Adipocyte (in vitro differentiated cells): ENCODE results near the gene CPNE4.

Experiments
- DNase-seq: peaks from one replicate; pipeline ENCODE4 v3.0.0-alpha.2; 2015; ENCODE audit warnings: low read depth
- H3K27me3 ChIP-seq: replicated peaks from 2 replicates; pipeline ENCODE4 v1.7.0; 2013; ENCODE audit warnings: mild to moderate bottlenecking, low read length, moderate library complexity; ENCODE audit not compliant: control insufficient read depth, insufficient read depth
- H3K36me3 ChIP-seq: 2 replicates; pipeline ENCODE4 v1.7.0; 2013; ENCODE audit warnings: low read length, mild to moderate bottlenecking, moderate library complexity; ENCODE audit not compliant: control insufficient read depth, insufficient read depth, severe bottlenecking
- H3K4me1 ChIP-seq: 2 replicates; pipeline ENCODE4 v1.7.0; 2013; ENCODE audit warnings: mild to moderate bottlenecking, low read length, moderate library complexity; ENCODE audit not compliant: control insufficient read depth, insufficient read depth
- H3K4me3 ChIP-seq: 2 replicates; pipeline ENCODE4 v1.7.0; 2013; ENCODE audit warnings: mild to moderate bottlenecking, low read length, moderate library complexity
- H3K9ac ChIP-seq: 2 replicates; pipeline ENCODE4 v1.7.0; 2013; ENCODE audit warnings: mild to moderate bottlenecking, low read length, moderate library complexity
- H3K9me3 ChIP-seq: 2 replicates; pipeline ENCODE4 v1.7.0; 2013; ENCODE audit warnings: mild to moderate bottlenecking, low read length, moderate library complexity; ENCODE audit not compliant: control insufficient read depth

The CPNE4 gene

GRCh38 chr3:131550562-131551465 is 484.0 kb downstream of the CPNE4 start:
- Histone ChIP-seq H3K36me3 (no peaks in the 10 kb centered on the region), H3K4me1 (no peaks in the 10 kb centered on the region)

GRCh38 chr3:131549340-131549739 is 485.5 kb downstream of the CPNE4 start:
- H3K36me3 ChIP-seq: no peaks in the 10 kb centered on the region
- H3K9ac ChIP-seq: no peak overlapping the region
- peaks cover 7% of the 10 kb centered on the region for H3K4me1 ChIP-seq
- no peak overlapping the region for H3K4me3 ChIP-seq
- no peaks in the 10 kb centered on the region for H3K9me3 ChIP-seq
- DNase-seq: no peak
- no peaks in the 10 kb centered on the region for H3K27me3 ChIP-seq

More at GRCh38 chr3:131550562-131551465, 484.0 kb downstream of the CPNE4 start:
- no peak for DNase-seq
- Histone ChIP-seq H3K27me3 (no peaks in the 10 kb centered on the region), H3K4me3 (no peak overlapping the region), H3K9me3 (no peaks in the 10 kb centered on the region), H3K9ac (no peak overlapping the region)

DNA sequence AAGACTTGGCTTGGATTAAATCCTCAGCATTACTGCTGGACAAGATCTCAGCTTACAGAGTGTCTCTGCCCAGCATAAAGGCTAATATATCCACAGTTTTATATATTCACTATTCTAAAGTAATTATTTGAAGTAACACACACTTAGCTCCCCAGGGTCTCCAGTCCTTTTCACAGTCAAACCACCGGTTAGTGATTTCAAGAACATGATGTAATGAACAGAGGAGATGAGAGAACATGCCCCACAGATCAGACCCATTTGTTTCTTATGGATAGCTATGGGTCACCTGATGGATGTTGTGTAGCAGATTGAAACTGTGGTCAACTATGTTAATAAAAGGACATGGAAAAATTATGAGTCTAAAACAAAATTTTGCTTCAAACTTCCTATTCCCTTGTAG is 487.2 kb downstream of the CPNE4 start:
- H3K9me3 ChIP-seq: no peaks in the 10 kb centered on the region
- H3K4me3 ChIP-seq: no peak overlapping the region
- H3K4me1 ChIP-seq: peaks cover 19% of the 10 kb centered on the region
- H3K27me3 ChIP-seq: no peaks in the 10 kb centered on the region
- no peak for DNase-seq
- no peaks in the 10 kb centered on the region for H3K36me3 ChIP-seq
- no peak overlapping the region for H3K9ac ChIP-seq

GRCh38 chr3:131546441-131546840 is 488.4 kb downstream of the CPNE4 start:
- no peak overlapping the region for H3K4me3 ChIP-seq
- H3K4me1 ChIP-seq: peaks cover 19% of the 10 kb centered on the region
- H3K36me3 ChIP-seq: no peaks in the 10 kb centered on the region
- H3K9ac ChIP-seq: no peak overlapping the region
- DNase-seq: no peak
- H3K27me3 ChIP-seq: no peaks in the 10 kb centered on the region
- no peaks in the 10 kb centered on the region for H3K9me3 ChIP-seq

- Histone ChIP-seq H3K27me3 (no peaks in the 10 kb centered on the region), H3K4me3 (no peak overlapping the region), H3K36me3 (no peaks in the 10 kb centered on the region), H3K9ac (no peak overlapping the region), H3K4me1 (peaks cover 32% of the 10 kb centered on the region), H3K9me3 (no peaks in the 10 kb centered on the region)
- no peak for DNase-seq
Observed at GRCh38 chr3:131544557-131544956, 490.3 kb downstream of the CPNE4 start.

DNA sequence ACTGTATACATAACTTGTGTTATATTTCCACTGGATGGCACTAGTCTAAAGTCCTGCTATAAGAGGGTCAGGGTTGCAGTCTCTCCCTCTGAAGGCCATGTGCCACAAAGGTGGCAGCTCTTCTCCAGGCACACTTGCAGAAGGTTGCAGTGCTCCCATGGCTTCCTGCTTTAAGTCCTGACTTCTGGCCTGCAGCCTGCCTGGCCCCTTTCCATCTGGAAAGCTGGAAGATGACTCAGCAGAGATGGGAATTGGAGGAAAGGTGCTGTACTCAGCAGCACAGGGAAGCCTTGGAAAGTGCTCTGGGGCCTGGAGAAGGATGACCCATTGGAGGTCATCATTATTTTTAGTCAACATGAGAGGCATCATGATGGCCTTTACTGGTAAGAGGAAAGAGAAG is 491.1 kb downstream of the CPNE4 start:
- H3K9me3 ChIP-seq: no peaks in the 10 kb centered on the region
- H3K4me3 ChIP-seq: no peak overlapping the region
- H3K4me1 ChIP-seq: peaks cover 32% of the 10 kb centered on the region
- no peaks in the 10 kb centered on the region for H3K36me3 ChIP-seq
- DNase-seq: peak; percentile 75
- no peaks in the 10 kb centered on the region for H3K27me3 ChIP-seq
- no peak overlapping the region for H3K9ac ChIP-seq

- H3K9ac ChIP-seq: no peak overlapping the region
- DNase-seq: no peak
- H3K9me3 ChIP-seq: no peaks in the 10 kb centered on the region
- no peak overlapping the region for H3K4me3 ChIP-seq
- H3K4me1 ChIP-seq: peaks cover 32% of the 10 kb centered on the region
- H3K36me3 ChIP-seq: no peaks in the 10 kb centered on the region
- no peaks in the 10 kb centered on the region for H3K27me3 ChIP-seq
Observed at GRCh38 chr3:131541288-131541687, 493.5 kb downstream of the CPNE4 start.

GRCh38 chr3:131540821-131541220 is 494.0 kb downstream of the CPNE4 start:
- no peaks in the 10 kb centered on the region for H3K36me3 ChIP-seq
- H3K9ac ChIP-seq: no peak overlapping the region
- peaks cover 34% of the 10 kb centered on the region for H3K4me1 ChIP-seq

GRCh38 chr3:131540143-131540542 is 494.7 kb downstream of the CPNE4 start:
- Histone ChIP-seq H3K27me3 (no peaks in the 10 kb centered on the region), H3K4me3 (no peak overlapping the region), H3K9me3 (no peaks in the 10 kb centered on the region), H3K36me3 (no peaks in the 10 kb centered on the region), H3K4me1 (peaks cover 41% of the 10 kb centered on the region), H3K9ac (no peak overlapping the region)
- no peak for DNase-seq

More at GRCh38 chr3:131540821-131541220, 494.0 kb downstream of the CPNE4 start:
- Histone ChIP-seq H3K27me3 (no peaks in the 10 kb centered on the region), H3K9me3 (no peaks in the 10 kb centered on the region), H3K4me3 (no peak overlapping the region)
- DNase-seq: no peak

GRCh38 chr3:131538968-131539367 is 495.8 kb downstream of the CPNE4 start:
- DNase-seq: no peak

GRCh38 chr3:131537531-131537930 is 497.3 kb downstream of the CPNE4 start:
- Histone ChIP-seq H3K9me3 (no peaks in the 10 kb centered on the region), H3K9ac (no peak overlapping the region), H3K27me3 (no peaks in the 10 kb centered on the region), H3K36me3 (no peaks in the 10 kb centered on the region), H3K4me3 (no peak overlapping the region), H3K4me1 (peaks cover 25% of the 10 kb centered on the region)
- DNase-seq: no peak

More at GRCh38 chr3:131538968-131539367, 495.8 kb downstream of the CPNE4 start:
- Histone ChIP-seq H3K27me3 (no peaks in the 10 kb centered on the region), H3K36me3 (no peaks in the 10 kb centered on the region), H3K4me1 (peaks cover 34% of the 10 kb centered on the region), H3K9ac (no peak overlapping the region), H3K9me3 (no peaks in the 10 kb centered on the region), H3K4me3 (no peak overlapping the region)
